HepG2 (cell line): ENCODE measurements around the gene FKBP8. TPM values are rescaled to one million over a fixed set of nuclear protein-coding genes. Genes with fewer than 3 reads are reported as not detected.
A peak's percentile ranks its signal among the peaks of the same experiment; 100 is the strongest.

Source experiments
- ARNTL ChIP-seq: sonication (generic); formaldehyde crosslinking; IDR thresholded peaks from 2 replicates; pipeline ENCODE4 v1.4.0; 2020; ENCODE audit warnings: mild to moderate bottlenecking, missing genetic modification reagents
- GLI4 ChIP-seq: sonication (generic); formaldehyde crosslinking; IDR thresholded peaks from 2 replicates; pipeline ENCODE4 v1.5.1; 2020; ENCODE audit warnings: missing genetic modification reagents, mild to moderate bottlenecking, moderate library complexity, borderline replicate concordance
- GZF1 ChIP-seq: sonication (generic); formaldehyde crosslinking; IDR thresholded peaks from 2 replicates; pipeline ENCODE4 v1.5.1; 2020; ENCODE audit warnings: mild to moderate bottlenecking, missing genetic modification reagents
- MTF1 ChIP-seq: sonication (generic); formaldehyde crosslinking; IDR thresholded peaks from 2 replicates; pipeline ENCODE4 v1.5.0; 2020; ENCODE audit warnings: missing genetic modification reagents
- MXI1 ChIP-seq: IDR thresholded peaks from 3 replicates; pipeline ENCODE4 v1.6.1; 2012; ENCODE audit warnings: low read depth, low read length, inconsistent platforms, borderline replicate concordance
- NR3C1 ChIP-seq: sonication (generic); formaldehyde crosslinking; IDR thresholded peaks from 2 replicates; pipeline ENCODE4 v1.4.0; 2020; ENCODE audit warnings: missing genetic modification reagents
- POLR2AphosphoS5 ChIP-seq: IDR thresholded peaks from 2 replicates; pipeline ENCODE4 v1.6.1; 2012; ENCODE audit warnings: low read depth, low read length
- SALL1 ChIP-seq: sonication (generic); formaldehyde crosslinking; IDR thresholded peaks from 2 replicates; pipeline ENCODE4 v1.8.0; 2022; ENCODE audit warnings: mild to moderate bottlenecking, missing genetic modification reagents
- SCMH1 ChIP-seq: sonication (generic); formaldehyde crosslinking; IDR thresholded peaks from 2 replicates; pipeline ENCODE4 v1.9.0; 2021; ENCODE audit warnings: missing genetic modification reagents, mild to moderate bottlenecking, borderline replicate concordance
- SOX6 ChIP-seq, 2 experiments: fragments of 450-650 bp in 1 of 2; sonication (generic) in 1 of 2; formaldehyde crosslinking in 1 of 2; IDR thresholded peaks; 2 replicates each; pipeline versions ENCODE4 v1.4.0 to v1.6.1; 2017 to 2020; ENCODE audit warnings: antibody characterized with exemption in 1 of 2, mild to moderate bottlenecking in 1 of 2, missing genetic modification reagents in 1 of 2
- TCF7L2 ChIP-seq: IDR thresholded peaks from 2 replicates; pipeline ENCODE4 v1.6.1; 2011; ENCODE audit warnings: mild to moderate bottlenecking, low read depth, low read length, moderate library complexity
- ZNF274 ChIP-seq: sonication (generic); formaldehyde crosslinking; IDR thresholded peaks from 2 replicates; pipeline ENCODE4 v1.5.1; 2020; ENCODE audit warnings: mild to moderate bottlenecking, missing genetic modification reagents
- ZNF292 ChIP-seq: sonication (generic); formaldehyde crosslinking; IDR thresholded peaks from 2 replicates; pipeline ENCODE4 v1.8.1; 2022; ENCODE audit warnings: mild to moderate bottlenecking, low read depth, missing genetic modification reagents, borderline replicate concordance
- ZNF713 ChIP-seq: sonication (generic); formaldehyde crosslinking; IDR thresholded peaks from 2 replicates; pipeline ENCODE4 v1.4.0; 2020; ENCODE audit warnings: mild to moderate bottlenecking, missing genetic modification reagents
- polyA plus RNA-seq, 8 experiments: library from polyadenylated mRNA; depleted of rRNA in 3 of 8; stranded (reverse) in 7 of 8; unstranded in 1 of 8; fragments of >200 nt; fragmentation: Illumina TruSeq in 4 of 8; extraction: Trizol in 4 of 8; gene quantifications; 2 replicates each; pipeline versions ENCODE4 v1.2.1 to v1.2.3, GENCODE V29; 2011 to 2016; ENCODE audit warnings: low read depth in 4 of 8, missing spikeins in 1 of 8, mixed read lengths in 1 of 8; ENCODE audit not compliant: insufficient read depth in 1 of 8
- total RNA-seq, 5 experiments: library from RNA; depleted of rRNA; stranded (reverse); fragments of >200 nt; fragmentation: Illumina TruSeq; extraction: Trizol; gene quantifications; 2 replicates each; pipeline ENCODE4 v1.2.3, GENCODE V29; 2016; ENCODE audit warnings: low read depth in 1 of 5
- TF ChIP-seq, protein P1 (sequence below): sonication (generic); formaldehyde crosslinking; conservative IDR thresholded peaks from 2 replicates; pipeline ENCODE4 v1.8.1; 2023; ENCODE audit warnings: missing genetic modification reagents
- TF ChIP-seq, protein P2 (sequence below): sonication (generic); formaldehyde crosslinking; conservative IDR thresholded peaks from 2 replicates; pipeline ENCODE4 v1.4.0; 2020; ENCODE audit warnings: mild to moderate bottlenecking, missing genetic modification reagents, moderate library complexity
- TF ChIP-seq, protein P3 (sequence below): sonication (generic); formaldehyde crosslinking; conservative IDR thresholded peaks from 2 replicates; pipeline ENCODE4 v1.4.0; 2020; ENCODE audit warnings: missing genetic modification reagents
- TF ChIP-seq, protein P4 (sequence below): sonication (generic); formaldehyde crosslinking; IDR thresholded peaks from 2 replicates; pipeline ENCODE4 v1.4.0; 2020; ENCODE audit warnings: missing genetic modification reagents, mild to moderate bottlenecking, borderline replicate concordance

The FKBP8 gene
- total and polyA plus RNA-seq, 2 of the 13 experiments (the other 11 are each of a cell fraction or from before 2014, with no cell fraction given), result 81.7 to 93.9 TPM

DNA sequence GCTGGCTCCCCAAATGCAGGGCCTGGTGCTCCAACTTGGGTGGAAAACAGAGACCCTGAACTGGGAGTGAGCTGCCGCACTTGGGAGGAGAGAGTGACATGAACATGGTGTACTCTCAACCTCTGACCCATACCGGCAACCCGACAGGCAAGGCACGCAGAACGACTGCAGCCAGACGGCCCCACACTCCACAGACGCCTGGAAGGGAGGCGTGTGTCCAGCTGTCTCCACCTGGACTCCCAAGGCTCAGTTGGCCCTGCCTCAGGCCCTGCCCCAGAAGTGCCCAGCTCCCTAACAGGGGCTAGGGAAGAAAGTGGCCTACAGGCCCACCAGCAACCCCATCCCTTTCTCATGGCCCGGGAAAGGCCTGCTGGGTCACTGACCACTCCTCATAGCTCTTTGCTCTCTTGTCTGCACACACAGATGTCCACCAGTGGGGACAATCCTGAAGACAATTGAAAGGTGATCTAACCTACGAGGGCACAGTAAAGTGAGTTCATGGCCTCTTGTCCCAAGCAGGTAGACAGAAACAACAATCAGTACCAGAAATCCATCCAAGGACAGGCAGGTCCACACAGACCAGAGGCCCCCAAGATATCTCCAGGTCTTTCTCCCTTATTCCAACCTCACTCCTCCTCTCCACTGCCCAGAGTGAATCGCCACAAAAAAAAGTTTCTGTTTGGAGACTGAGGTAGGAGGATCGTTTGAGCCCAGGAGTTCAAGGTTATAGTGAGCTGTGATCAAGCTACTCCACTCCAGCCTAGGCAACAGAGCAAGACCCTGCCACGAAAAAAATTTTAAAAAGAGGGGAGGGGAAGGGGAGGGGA is 49.7 kb downstream of the FKBP8 start (continued):
- TF ChIP-seq SCMH1 (CRISPR knock-in tag) (no peak), GLI4 (no peak), SALL1 (CRISPR knock-in tag) (0 out of 2 replicates have a peak, but pooled peaks have one; percentile 34), GZF1 (CRISPR knock-in tag) (no peak), SOX6 (IDR thresholded peaks at IDR 0.05) (no peak), SOX6 (CRISPR knock-in tag; IDR thresholded peaks at IDR 0.05) (0 out of 2 replicates have a peak, but pooled peaks have one; percentile 14), ARNTL (CRISPR knock-in tag) (no peak), MXI1 (no peak), NR3C1 (CRISPR knock-in tag) (no peak), ZNF292 (peak; percentile 55; the same call in 1 of the 2 replicates), ZNF713 (CRISPR knock-in tag) (no peak), ZNF274 (CRISPR knock-in tag) (no peak), POLR2AphosphoS5 (no peak), MTF1 (CRISPR knock-in tag) (no peak), TCF7L2 (no peak)
- TF ChIP-seq, protein P1, sequence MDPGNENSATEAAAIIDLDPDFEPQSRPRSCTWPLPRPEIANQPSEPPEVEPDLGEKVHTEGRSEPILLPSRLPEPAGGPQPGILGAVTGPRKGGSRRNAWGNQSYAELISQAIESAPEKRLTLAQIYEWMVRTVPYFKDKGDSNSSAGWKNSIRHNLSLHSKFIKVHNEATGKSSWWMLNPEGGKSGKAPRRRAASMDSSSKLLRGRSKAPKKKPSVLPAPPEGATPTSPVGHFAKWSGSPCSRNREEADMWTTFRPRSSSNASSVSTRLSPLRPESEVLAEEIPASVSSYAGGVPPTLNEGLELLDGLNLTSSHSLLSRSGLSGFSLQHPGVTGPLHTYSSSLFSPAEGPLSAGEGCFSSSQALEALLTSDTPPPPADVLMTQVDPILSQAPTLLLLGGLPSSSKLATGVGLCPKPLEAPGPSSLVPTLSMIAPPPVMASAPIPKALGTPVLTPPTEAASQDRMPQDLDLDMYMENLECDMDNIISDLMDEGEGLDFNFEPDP (CRISPR knock-in tag), result no peak
- TF ChIP-seq, protein P2, sequence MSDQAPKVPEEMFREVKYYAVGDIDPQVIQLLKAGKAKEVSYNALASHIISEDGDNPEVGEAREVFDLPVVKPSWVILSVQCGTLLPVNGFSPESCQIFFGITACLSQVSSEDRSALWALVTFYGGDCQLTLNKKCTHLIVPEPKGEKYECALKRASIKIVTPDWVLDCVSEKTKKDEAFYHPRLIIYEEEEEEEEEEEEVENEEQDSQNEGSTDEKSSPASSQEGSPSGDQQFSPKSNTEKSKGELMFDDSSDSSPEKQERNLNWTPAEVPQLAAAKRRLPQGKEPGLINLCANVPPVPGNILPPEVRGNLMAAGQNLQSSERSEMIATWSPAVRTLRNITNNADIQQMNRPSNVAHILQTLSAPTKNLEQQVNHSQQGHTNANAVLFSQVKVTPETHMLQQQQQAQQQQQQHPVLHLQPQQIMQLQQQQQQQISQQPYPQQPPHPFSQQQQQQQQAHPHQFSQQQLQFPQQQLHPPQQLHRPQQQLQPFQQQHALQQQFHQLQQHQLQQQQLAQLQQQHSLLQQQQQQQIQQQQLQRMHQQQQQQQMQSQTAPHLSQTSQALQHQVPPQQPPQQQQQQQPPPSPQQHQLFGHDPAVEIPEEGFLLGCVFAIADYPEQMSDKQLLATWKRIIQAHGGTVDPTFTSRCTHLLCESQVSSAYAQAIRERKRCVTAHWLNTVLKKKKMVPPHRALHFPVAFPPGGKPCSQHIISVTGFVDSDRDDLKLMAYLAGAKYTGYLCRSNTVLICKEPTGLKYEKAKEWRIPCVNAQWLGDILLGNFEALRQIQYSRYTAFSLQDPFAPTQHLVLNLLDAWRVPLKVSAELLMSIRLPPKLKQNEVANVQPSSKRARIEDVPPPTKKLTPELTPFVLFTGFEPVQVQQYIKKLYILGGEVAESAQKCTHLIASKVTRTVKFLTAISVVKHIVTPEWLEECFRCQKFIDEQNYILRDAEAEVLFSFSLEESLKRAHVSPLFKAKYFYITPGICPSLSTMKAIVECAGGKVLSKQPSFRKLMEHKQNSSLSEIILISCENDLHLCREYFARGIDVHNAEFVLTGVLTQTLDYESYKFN (CRISPR knock-in tag), result peak; percentile 53
- TF ChIP-seq, protein P3, sequence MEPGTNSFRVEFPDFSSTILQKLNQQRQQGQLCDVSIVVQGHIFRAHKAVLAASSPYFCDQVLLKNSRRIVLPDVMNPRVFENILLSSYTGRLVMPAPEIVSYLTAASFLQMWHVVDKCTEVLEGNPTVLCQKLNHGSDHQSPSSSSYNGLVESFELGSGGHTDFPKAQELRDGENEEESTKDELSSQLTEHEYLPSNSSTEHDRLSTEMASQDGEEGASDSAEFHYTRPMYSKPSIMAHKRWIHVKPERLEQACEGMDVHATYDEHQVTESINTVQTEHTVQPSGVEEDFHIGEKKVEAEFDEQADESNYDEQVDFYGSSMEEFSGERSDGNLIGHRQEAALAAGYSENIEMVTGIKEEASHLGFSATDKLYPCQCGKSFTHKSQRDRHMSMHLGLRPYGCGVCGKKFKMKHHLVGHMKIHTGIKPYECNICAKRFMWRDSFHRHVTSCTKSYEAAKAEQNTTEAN, result no peak
- TF ChIP-seq, protein P4, sequence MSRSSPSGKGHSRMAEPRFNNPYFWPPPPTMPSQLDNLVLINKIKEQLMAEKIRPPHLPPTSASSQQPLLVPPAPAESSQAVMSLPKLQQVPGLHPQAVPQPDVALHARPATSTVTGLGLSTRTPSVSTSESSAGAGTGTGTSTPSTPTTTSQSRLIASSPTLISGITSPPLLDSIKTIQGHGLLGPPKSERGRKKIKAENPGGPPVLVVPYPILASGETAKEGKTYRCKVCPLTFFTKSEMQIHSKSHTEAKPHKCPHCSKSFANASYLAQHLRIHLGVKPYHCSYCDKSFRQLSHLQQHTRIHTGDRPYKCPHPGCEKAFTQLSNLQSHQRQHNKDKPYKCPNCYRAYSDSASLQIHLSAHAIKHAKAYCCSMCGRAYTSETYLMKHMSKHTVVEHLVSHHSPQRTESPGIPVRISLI (CRISPR knock-in tag), result 0 out of 2 replicates have a peak, but pooled peaks have one; percentile 54
